GM21528 (cell line): ENCODE results near the gene ORMDL3.
"Not testable (repeated sequence)": the region's sequence is repeated elsewhere in the genome, so short reads cannot be mapped to it uniquely, and the experiment has no call there.

Experiments used
- ATAC-seq: cut with Tn5 transposase; IDR thresholded peaks from one replicate; pipeline ENCODE4 v1.9.1; 2021; ENCODE audit warnings: mild to moderate bottlenecking, moderate library complexity; ENCODE audit not compliant: unreplicated experiment, low FRiP score

The ORMDL3 gene

GRCh38 chr17:39925282-39926134 lies 1.9 kb downstream of the ORMDL3 start:
- ATAC-seq: no peak

GRCh38 chr17:39924691-39925055 lies 2.7 kb downstream of the ORMDL3 start:
- no peak for ATAC-seq

DNA sequence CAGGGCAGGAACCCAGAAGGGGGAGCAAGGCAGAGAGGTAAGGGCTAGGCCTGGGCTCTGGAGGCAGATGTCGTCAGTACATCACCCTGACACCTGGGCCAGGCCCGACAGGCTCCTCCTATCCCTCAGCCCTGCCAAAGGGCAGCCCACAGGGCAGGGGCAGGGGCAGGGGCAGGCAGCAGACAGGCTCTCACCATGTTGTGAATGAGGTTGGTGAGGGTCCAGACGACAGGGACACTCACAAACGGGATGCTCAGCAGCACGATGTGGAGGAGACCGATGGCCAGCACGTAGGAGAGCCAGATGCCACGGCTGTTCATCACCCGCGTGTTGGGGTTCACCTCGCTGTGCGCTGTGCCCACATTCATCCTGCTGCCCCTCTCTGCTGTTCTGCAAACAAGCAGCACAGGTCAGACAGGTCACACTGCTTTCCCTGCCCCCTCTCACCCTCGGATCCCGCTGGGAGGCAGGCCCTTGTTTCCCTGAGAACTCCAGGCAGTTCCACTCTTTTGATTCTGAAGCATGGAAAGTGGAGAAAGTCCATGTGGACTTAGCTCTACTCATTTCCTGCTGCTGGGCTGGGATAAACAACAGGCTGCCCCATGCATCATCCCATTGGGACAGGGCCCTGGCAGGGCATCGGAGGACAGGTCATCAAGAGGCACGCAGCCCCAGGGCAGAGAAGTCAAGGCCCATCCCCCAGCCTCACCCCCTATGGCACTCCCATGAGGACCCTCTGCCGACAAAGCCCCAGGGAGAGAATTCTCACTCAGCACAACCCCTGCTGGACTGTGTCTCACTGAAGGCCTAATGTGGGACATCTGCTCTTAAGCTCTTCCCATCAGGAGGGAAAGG lies 3.3 kb downstream of the ORMDL3 start:
- no peak for ATAC-seq

GRCh38 chr17:39923230-39923629 lies 4.2 kb downstream of the ORMDL3 start:
- no peak for ATAC-seq

DNA sequence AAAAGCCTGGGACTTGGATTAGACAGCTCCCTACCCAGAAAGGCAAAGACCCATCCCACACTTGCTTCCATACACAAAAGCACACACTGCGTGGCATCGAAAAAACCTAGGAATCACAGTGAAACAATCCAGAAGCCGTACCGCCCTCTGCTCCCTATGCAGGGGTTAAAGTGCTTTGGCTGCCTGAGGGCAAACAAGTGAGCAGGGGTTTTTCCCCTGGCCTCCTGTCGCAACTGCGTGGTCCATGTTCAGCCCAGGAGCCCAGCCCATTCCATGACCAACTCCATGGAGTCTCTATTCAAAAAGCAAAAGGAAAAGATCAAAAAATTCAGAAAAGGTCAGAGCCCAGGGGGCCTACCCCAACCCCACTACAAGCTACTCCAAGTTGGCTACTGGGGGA lies 5.4 kb downstream of the ORMDL3 start:
- ATAC-seq: no peak

DNA sequence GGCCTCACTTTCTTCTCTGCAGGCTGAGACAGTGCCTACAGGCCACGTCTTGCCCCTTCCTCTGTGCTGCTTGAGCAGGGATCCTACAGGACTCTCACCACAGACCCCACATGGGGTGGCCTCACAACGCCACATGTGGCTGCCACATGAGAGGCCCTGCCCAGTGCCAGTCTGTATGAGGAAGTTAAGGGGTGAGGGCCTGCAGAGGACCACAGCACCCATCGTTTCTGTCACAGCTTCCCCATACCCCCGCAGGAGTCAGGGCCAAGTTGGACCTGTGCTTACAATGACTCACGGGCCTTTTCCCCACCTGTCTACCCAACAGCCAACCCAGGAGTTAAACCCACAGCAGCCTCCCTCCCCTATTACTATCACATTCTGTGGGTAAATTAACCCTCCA lies 6.1 kb downstream of the ORMDL3 start:
- ATAC-seq: no peak

DNA sequence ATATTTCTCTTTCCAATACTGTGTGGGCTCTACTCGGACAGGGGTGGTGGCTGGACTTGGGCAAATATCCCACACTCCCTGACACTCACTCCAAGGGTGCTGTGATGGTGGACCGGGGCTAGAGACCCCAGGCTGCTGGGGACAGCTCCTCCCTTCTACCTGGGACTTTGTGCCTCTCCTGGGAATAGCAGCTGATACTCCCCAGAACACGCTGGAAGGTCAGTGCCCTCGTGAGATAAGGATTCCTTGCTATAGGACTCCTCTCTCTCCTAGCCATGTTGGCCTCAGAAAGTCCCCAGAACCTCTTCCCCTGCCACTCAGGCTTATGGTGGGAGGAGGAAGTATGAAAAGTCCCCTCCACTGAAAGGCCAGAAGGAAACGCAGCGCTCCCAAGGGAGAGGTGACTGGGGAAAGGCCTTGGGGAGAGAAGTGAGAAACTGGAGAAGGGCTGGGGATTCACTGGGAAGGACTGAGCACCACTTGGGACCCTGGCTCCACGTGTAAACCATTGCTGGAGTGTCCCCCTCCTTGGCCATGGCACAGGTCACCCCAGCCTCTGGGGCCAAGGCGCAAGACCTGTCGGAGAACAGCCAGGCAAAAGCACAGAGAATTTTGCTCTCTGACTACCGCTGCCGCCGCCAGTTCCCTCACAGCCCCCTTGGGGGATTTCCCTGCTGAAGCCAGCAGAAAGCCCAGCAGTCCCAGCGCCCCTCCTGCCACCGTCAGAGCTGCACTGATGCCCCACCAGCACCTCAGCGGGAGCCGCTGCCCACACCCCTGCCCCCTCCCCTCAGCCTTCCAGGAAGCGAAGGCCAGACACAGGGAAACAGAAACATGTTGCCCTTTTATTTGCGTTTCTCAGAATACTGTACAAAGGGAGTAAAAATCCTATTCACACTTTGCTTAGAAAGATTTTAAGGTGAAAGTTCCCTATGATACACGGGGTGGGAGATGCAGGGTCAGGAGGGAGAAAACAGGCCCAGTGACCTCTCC lies 6.9 kb downstream of the ORMDL3 start:
- ATAC-seq: no peak

- ATAC-seq: no peak
Observed at GRCh38 chr17:39919087-39919683, 8.2 kb downstream of the ORMDL3 start.

DNA sequence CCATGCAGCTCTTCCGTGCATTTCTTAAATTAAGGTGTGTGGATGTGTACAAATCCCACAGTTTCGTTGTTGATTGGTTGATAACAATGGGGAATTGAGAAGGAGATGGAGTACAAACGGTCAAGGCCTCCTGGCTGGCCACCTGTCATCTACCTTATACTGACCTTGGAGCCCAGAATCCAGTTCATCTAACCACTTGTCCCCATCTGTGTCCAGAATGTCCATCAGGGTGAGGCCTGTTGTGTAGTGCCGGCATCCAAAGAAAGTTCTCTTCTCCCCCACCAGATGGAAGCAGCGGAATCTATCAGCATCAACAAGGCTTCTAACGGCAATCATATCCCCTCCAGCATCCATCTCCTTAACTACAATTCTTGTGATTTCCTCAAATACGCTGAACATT lies 10.5 kb downstream of the ORMDL3 start:
- no peak for ATAC-seq

DNA sequence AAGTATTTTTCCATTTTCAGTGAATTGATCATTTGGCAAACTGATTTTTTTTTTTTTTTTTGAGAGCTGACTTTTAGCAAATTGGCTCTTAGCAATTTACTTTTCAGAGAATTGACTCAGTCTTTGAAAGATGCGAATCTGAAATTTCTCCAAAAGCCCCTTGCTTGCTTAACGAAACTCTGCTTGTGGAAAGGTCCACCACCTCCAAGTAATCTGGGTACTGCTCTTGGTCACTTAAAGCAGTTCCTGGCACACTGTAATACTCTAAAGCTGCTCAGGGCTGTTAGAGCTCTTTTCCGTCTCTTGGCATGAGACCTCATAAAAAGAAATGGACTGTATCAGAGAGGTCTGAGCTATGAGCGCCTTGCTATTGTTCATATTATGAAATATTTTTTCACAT lies 11.8 kb downstream of the ORMDL3 start:
- no peak for ATAC-seq

- ATAC-seq: no peak
Observed at GRCh38 chr17:39913989-39914388, 13.4 kb downstream of the ORMDL3 start.

DNA sequence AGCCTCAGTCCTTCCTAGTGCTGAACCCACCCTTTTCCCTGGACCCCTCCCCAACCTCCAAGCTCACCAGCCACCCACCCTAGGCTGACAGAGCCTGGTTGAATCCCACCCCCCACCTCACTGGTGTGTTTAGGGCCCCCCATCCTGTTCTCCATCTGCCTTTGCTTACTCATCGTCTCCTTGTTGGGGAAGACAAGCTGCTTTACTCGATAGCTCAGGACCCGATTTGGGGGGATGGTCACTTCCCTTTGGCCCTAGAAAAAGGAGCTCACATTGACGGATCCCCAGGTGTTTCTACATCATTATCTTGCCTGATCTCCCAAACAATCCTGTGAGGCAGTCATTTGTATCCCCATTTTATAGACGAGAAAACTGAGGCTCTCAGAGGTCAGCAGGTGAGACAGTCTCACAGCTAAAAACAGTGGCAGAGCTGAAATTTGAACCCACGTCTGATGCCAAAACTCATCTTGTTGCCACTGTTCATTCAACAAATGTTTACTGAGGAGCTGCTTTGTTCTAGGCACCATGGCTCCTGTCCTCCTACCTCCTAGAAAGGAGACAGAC lies 18.5 kb downstream of the ORMDL3 start:
- ATAC-seq: no peak

DNA sequence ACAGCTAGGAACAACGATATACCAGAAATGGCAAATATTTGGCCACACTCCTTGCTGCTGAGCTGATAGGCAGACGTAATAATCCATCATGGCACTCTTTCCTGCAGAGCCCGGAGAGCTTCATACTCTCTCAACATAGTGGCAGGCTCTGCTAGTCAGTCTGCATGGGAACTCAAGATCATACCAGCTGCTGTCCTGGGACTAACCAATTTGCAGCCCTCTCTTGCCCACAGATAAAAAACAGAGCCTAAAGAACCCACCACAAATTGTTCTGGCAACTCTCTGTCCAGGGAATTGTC lies 22.5 kb downstream of the ORMDL3 start:
- no peak for ATAC-seq

DNA sequence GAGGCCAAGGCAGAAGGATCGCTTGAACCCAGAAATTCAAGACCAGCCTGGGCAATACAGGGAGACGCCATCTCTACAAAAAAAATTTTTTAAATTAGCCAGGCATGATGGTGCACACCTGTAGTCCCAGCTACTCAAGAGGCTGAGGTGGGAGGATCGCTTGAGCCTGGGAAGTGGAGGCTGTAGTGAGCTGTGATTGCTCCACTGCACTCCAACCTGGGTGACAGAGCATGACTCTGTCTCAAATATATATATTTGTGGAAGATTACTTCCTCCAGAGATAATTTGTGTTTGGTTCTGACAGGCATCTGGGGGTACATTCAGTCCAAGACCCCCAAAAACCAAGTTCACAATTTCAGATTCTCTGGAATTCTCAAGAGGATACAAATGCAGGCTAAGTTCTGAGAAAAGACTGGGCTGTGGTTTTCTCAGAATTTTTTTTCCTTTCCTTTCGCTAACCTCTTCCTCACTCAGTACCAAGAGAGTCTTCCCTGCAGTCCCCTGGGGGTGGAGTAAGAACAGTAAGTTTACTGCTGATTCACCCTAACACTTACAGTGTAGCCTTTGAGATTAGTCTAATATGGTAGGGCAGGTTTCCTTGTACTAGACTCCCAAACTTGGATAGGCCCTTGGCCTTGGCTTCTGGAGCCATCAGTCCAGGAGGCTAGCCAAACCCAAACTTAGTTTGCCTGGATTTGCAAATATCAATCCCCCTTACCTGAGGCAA lies 24.1 kb downstream of the ORMDL3 start:
- no peak for ATAC-seq

GRCh38 chr17:39902027-39902426 lies 25.4 kb downstream of the ORMDL3 start:
- ATAC-seq: not testable (repeated sequence)

DNA sequence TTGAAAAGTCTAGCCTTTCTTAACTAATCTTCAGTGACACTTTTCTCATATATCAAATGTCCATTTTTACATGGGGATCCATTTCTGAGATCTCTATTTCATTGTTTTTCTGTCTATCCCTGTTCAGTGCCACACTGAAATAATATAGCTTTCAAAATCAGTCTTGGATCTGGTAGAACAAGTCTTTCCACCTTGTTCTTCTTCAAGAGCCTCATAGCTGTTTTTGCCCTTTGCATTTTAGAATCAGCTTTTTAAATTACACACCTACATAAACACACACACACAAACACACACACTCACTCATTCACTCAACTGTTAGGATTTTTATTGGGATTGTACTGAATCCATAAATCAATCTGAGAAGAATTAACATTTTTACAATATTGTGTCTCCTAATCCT lies 28.2 kb downstream of the ORMDL3 start:
- no peak for ATAC-seq

DNA sequence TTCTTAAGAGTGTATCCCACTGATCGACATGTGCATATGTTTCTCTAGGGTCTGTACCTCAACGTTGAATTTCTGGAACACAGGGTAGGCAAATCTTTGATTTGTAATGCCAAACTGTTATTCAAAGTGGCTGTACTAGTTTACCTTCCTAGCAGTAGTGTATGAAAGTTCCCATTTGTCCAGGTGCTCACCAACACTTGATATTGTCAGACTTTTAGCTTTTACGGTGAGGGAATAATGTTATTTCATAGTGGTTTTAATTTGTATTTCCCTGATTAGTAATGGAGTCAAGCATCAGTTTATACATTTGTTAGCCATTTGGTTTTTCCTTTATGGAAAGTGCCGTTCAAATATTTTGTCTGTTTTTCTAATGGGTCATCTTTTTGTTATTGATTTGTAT lies 29.3 kb downstream of the ORMDL3 start:
- ATAC-seq: no peak

DNA sequence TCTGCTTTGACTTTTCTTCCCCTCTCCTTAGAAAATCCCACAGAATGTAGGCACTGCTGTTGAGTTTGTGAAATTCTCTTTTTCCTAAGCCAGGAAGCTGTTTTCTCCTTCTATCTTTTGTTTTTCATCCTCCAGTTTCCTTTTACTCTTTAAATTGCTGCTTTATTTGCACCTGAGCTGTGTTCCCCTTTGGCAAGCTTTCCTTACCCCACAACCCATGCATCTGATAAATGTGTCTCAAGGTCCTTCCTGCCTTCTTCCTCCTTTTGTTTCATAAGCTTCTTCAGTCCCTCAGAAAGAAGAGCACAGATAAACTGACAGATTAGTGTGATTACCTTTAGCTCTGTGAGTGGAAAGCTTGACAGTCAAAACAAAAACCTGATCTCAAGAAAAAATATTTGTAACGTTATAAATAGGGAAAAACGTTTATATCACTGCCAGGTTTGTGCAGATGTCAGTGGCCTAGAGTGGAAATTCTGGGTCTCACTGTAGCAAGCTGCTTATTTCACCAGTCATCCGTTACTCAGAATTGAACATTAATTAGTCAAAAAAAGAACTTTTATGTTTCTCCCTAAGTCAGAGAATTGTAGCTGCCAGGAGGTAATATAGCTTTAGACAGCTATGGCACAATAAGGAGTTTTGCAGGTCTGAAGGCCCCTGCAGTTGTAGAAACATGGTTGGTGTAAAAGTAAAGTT lies 32.6 kb downstream of the ORMDL3 start:
- ATAC-seq: no peak

- ATAC-seq: no peak
Observed at GRCh38 chr17:39889200-39889599, 38.2 kb downstream of the ORMDL3 start.
